NCI-H524 treated with DMSO at 0.1 percent for 48 hours (cell line): ENCODE data around the gene CARD18.
"Not testable (repeated sequence)": the region's sequence is repeated elsewhere in the genome, so short reads cannot be mapped to it uniquely, and the experiment has no call there.

Experiments used
- DNase-seq: peaks from one replicate; lab custom pipeline; 2025; lab: John Stamatoyannopoulos, UW

Gene CARD18

GRCh38 chr11:105132716-105133511, 6.7 kb downstream of the CARD18 start:
- DNase-seq: no peak

DNA sequence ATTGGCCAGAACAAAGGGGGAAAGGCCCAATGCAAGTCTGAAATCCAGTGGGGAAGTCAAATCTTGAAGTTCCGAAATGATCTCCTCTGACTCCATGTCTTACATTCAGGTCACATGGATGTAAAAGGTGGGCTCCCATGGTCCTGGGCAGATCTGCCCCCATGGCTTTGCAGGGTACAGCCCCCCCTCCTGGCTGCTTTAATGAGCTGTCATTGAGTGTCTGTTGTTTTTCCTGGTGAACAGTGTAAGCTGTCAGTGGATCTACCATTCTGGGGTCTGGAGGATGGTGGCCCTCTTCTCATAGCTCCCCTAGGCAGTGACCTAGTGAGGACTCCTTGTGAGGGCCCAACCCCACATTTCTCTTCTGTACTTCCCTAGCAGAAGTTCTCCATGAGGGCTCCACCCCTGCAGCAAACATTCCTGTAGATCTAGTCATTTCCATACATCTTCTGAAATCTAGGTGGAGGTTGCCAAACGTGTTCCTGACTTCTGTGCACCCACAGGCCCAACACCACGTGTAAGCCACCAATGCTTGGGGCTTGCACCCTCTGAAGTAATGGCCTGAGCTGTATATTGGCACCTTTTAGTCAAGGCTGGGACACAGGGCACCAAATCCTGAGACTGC, 9.3 kb downstream of the CARD18 start:
- DNase-seq: no peak

DNA sequence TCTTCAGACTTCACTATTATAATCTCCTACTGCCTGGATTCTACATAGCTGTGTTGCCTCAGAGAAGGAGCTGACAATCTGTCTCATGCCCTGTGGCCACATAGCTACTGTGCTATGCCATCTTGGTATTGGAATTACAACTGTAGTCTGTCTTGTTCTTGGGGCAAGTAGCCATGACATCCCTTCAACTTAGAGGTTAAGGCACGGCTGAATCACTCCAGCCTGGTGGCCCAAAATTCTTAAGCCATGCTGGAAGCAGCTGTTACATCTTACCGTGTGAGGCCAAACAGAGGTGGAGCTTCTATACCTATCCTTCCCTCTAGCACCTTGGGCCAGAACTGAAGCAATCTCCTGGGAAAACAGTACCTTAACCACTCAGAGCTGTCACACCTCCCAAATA, 14.8 kb downstream of the CARD18 start:
- no peak for DNase-seq

DNA sequence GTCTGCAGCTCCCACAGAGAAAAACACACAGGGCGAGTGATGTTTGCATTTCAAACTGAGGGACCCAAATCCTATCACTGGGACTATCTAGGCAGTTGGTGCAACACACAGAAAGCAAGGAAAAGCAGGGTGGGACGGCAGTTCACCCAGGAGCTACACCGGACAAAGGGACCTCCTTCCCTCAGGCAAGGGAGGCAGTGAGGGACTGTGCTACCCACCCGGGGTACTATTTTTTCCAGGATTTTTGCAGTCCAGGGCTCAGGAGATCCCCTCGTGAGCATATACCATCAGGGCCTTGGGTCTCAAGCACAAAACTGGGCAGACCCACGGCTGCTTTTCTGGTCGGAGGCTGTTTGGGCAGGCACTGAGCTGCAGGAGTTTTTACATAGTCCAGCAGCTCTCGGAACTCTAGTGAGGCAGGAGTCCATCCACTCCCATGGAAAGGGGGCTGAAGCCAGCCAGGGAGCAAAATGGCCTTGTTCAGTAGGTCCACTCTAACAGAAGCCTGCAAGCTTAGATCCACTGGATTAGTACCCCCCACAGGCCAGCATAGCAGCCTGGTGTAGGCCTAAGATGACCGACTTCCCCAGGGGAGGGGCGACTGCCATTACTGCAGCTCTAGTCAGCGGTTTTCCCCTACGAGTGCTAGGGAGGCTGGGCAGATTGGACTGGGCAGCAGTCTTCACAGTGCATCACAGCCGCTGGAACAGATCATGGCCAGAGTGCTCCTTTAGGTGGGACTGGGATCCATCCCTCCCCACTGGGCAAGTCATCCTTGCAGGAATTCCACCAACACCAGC, 28.2 kb downstream of the CARD18 start:
- no peak for DNase-seq

- DNase-seq: no peak
These were observed 28.9 kb downstream of the CARD18 start for GRCh38 chr11:105110688-105111030.

GRCh38 chr11:105109855-105110687, 29.5 kb downstream of the CARD18 start:
- DNase-seq: no peak

GRCh38 chr11:105109321-105109720, 30.2 kb downstream of the CARD18 start:
- no peak for DNase-seq

DNA sequence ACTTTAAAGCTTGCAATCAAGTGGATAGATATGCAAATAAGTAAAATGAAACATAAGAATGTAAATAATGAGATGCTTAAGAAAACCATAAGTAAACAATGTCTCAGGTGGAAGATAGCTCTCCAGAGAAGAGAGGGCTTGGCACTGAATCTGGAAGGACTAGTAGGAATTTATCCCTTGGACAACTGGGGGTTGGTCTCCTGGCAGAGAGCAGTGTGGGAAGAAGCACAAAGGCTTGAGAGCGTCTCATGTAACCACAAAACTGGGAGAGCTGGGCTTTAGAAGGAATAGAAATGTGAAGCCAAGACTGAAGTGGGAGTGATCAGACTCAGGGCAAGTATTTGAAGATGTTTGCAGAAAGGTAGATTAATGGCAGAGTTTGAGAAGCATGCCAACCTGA, 31.3 kb downstream of the CARD18 start:
- no peak for DNase-seq

GRCh38 chr11:105107226-105107825, 32.2 kb downstream of the CARD18 start:
- not testable (repeated sequence) for DNase-seq

DNA sequence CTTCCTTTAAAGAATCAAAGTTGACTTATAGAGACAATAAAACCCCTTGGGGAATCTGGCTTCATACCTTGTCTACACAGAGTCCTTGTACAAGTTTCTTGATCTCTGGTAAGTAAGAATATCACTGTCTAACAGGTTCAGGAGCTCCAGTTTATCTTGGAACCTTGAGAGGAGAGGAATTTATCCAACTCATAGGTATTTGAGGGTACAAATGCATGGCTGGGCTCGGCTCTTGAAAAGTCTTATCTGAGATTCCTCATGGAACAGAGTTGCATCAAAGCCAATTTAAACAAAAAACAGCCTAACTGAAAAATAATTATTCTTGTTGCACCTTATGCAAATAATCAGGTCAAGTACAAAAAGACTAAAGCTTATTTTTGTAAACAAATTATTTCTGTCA, 33.4 kb downstream of the CARD18 start:
- no peak for DNase-seq

DNA sequence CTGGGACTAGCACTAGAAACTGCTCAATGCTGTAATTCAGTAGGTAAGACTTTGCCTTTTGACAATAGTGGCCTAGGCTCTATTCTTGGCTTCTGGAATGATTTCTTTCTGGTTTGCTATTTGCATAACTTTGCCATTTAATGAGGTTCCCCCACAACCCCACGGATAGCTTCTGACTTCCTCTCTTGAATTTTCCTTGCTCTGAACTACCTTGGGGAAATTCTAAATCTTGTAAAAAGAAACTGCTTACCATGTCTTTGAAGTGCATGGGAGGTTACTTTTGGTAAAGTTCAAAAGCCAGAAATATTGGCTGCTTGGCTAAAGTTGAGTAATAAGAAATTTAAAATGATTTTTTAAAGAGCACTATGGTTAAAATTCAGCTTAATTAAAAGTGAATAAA, 35.3 kb downstream of the CARD18 start:
- DNase-seq: no peak

DNA sequence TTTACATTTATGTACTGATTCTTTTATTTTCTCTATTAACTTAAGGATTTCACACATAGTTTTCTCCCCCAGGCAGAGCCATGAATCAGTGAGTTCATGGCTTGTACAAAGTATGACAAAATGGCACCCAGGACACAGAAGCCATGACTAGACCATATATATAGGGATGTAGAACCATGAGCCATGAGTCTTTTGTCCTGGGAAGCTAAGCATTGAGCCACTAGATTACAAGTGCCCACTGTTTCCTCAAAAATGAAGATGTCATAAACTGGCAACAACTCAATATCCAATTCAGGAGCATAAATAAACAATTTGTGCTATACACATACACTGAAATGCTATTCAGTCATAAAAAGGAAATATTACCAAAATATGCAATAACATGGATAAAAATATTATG, 36.2 kb downstream of the CARD18 start:
- DNase-seq: no peak

DNA sequence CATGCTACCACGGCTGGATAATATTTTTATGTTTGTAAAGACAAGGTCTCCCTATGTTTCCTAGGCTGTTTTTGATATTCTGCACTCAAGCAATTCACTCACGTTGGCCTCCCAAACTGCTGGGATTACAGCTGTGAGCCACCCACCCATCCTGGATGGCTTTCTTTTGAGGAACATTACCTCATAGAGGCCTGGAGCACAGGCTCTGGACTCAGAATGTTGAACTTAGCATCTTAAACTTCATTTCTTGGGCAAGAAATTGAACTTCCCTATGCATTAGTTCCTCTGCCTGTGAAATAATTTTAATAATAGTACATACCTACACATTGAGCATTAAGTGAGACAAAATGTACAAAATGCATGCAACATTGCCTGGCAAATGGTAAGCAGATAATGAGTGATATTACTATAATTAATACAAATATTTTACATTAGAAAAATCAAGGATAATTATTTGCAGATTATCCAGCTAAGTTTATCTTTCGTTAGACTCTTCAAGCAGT, 37.4 kb downstream of the CARD18 start:
- not testable (repeated sequence) for DNase-seq

DNA sequence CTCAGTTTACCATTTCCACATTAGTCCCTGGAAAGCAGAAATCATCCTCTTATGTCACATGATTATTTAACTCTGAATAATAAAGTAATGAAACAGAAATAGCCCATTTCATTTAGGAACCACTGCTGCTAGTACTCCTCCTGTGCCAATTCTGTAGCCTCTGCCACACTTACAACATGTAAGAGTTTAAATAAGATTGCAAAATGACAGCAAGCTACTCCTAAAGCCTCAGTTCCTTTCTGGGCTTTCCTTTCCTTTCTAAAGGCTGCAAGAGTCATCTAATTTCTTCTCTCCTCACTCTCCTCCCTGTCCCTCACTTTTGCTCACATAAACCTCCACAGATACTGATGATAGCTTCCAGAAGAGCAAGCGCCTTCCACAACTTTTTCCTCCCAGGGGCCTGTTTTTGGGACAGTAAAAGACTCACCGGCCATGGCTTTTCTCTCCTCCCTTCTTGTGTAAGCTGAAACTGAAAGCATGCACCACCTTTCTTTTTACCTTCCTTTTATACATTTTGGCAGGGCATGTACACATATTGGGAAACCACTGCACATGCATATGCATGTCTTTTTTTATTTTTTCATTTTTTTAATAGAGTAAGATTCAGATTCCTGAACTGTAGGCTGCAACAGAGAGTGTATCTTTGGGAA, 38.5 kb downstream of the CARD18 start:
- no peak for DNase-seq

- no peak for DNase-seq
These were observed 39.4 kb downstream of the CARD18 start for GRCh38 chr11:105100206-105100605.

DNA sequence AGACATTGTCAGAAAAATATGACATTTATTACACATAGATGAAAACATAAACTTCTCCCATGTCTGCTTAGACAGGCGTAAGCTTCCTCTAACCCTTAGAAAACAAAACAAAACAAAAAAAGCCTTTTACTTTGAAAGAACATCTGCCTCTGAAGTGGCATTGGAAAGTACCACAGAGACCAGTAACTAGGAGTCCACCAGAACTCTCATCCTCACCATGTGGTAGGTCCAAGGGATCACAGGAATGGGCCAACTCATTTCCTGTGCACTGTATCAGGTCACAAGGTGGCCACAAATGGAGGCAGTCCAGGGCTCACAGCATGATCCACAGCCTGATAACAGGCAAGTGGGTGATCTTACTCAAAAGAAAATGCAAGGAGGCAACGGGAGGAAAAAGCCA, 40.0 kb downstream of the CARD18 start:
- not testable (repeated sequence) for DNase-seq

DNA sequence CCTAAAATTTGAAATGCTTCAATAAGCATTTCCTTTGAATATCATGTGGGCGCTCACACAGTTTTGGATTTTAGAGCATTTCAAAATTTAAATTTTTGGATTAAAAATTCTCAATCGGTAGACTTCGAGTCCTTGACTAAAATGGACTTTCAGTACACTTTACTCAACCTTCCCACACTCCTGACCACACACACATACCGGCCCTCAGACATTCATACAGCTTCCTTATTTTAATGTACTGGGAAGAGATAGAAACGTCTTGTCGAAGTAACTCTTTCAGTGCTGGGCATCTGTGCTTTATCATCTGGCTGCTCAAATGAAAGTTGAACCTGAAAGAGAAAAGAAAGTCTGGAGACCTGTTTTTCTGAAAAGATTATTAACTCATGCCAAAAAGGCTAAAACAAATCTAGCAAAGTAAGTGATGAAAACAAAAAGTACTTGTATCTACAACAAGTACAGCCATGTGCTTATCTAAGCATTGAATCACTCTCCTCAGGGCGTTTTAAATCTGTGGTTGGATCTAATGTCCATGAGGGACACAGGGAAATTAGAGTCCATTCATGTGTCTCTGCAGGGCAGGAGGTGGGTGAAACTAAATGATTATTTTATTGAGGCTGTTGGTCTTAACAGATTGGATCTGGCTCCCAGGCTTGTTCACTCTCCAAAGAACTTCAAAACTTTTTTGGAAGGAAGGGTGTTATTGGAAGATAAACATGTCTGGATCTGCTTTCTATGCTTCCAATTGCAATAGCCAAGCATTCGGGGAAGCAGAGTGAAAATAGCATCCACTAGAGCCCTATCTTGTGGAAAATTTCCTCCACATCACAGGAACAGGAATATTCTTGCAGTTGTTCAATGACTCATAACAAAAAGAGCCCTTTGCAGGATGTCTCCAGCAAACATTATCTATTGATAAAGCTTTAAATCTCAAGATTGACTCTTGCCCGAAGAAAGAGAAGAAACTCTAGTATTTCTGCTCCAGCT, 47.0 kb downstream of the CARD18 start:
- DNase-seq: no peak
